GM18873 (cell line): ENCODE measurements around the gene QRFP.

Source experiments
- ATAC-seq: cut with Tn5 transposase; IDR thresholded peaks from one replicate; pipeline ENCODE4 v1.9.1; 2021; ENCODE audit warnings: mild to moderate bottlenecking, moderate library complexity, moderate number of reproducible peaks; ENCODE audit not compliant: unreplicated experiment, low FRiP score

Gene QRFP

GRCh38 chr9:130934246-130934645 is 37.6 kb upstream of the QRFP start:
- no peak for ATAC-seq

GRCh38 chr9:130933114-130934046 is 36.8 kb upstream of the QRFP start:
- no peak for ATAC-seq

- ATAC-seq: no peak
Measured at GRCh38 chr9:130932255-130933079, 35.9 kb upstream of the QRFP start.

GRCh38 chr9:130931508-130932254 is 35.1 kb upstream of the QRFP start:
- no peak for ATAC-seq

GRCh38 chr9:130930804-130931349 is 34.3 kb upstream of the QRFP start:
- no peak for ATAC-seq

- ATAC-seq: no peak
Measured at GRCh38 chr9:130930132-130930803, 33.7 kb upstream of the QRFP start.

- ATAC-seq: no peak
Measured at GRCh38 chr9:130929571-130930038, 33.0 kb upstream of the QRFP start.

GRCh38 chr9:130927995-130928900 is 31.6 kb upstream of the QRFP start:
- no peak for ATAC-seq

GRCh38 chr9:130927338-130927737 is 30.7 kb upstream of the QRFP start:
- no peak for ATAC-seq

GRCh38 chr9:130925050-130925678 is 28.6 kb upstream of the QRFP start:
- no peak for ATAC-seq

- no peak for ATAC-seq
Measured at GRCh38 chr9:130924448-130924788, 27.8 kb upstream of the QRFP start.

GRCh38 chr9:130923611-130924447 is 27.2 kb upstream of the QRFP start:
- ATAC-seq: no peak

- ATAC-seq: no peak
Measured at GRCh38 chr9:130922893-130923610, 26.4 kb upstream of the QRFP start.

- ATAC-seq: no peak
Measured at GRCh38 chr9:130921989-130922892, 25.6 kb upstream of the QRFP start.

GRCh38 chr9:130921300-130921988 is 24.8 kb upstream of the QRFP start:
- ATAC-seq: no peak
